Measurements from ENCODE around the gene VPS37D.
"Not testable (repeated sequence)": the region's sequence is repeated elsewhere in the genome, so short reads cannot be mapped to it uniquely, and the experiment has no call there.

The VPS37D gene

DNA sequence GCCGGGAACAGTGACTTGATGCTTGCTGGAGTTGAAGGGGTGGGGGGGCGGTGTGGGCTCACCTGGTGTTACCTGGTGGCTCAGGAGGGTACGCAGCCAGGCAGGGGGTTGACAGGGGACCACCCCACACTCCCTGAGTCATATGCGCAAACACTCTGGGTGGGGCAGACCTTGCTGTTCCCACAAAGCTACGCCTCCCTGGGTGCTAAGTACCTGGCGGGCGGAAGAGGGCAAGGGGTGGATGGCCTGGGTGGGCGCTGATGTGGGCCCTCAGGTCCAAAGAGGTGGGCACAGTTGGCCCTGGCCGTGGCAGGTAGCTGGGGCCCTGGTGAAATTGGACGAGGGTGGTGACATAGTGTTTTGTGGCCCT, 37.9 kb downstream of the VPS37D start:
- no peak for DNase-seq (ENCODE audit: extremely low read depth, low read depth)
- TF ChIP-seq, protein P1, sequence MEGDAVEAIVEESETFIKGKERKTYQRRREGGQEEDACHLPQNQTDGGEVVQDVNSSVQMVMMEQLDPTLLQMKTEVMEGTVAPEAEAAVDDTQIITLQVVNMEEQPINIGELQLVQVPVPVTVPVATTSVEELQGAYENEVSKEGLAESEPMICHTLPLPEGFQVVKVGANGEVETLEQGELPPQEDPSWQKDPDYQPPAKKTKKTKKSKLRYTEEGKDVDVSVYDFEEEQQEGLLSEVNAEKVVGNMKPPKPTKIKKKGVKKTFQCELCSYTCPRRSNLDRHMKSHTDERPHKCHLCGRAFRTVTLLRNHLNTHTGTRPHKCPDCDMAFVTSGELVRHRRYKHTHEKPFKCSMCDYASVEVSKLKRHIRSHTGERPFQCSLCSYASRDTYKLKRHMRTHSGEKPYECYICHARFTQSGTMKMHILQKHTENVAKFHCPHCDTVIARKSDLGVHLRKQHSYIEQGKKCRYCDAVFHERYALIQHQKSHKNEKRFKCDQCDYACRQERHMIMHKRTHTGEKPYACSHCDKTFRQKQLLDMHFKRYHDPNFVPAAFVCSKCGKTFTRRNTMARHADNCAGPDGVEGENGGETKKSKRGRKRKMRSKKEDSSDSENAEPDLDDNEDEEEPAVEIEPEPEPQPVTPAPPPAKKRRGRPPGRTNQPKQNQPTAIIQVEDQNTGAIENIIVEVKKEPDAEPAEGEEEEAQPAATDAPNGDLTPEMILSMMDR (IDR thresholded peaks at IDR 0.05; ENCODE audit: low read depth, low read length, missing control alignments), result no peak
- H3K4me3 ChIP-seq (replicated peaks; ENCODE audit: low read depth, low read length), result no peak overlapping the region

DNA sequence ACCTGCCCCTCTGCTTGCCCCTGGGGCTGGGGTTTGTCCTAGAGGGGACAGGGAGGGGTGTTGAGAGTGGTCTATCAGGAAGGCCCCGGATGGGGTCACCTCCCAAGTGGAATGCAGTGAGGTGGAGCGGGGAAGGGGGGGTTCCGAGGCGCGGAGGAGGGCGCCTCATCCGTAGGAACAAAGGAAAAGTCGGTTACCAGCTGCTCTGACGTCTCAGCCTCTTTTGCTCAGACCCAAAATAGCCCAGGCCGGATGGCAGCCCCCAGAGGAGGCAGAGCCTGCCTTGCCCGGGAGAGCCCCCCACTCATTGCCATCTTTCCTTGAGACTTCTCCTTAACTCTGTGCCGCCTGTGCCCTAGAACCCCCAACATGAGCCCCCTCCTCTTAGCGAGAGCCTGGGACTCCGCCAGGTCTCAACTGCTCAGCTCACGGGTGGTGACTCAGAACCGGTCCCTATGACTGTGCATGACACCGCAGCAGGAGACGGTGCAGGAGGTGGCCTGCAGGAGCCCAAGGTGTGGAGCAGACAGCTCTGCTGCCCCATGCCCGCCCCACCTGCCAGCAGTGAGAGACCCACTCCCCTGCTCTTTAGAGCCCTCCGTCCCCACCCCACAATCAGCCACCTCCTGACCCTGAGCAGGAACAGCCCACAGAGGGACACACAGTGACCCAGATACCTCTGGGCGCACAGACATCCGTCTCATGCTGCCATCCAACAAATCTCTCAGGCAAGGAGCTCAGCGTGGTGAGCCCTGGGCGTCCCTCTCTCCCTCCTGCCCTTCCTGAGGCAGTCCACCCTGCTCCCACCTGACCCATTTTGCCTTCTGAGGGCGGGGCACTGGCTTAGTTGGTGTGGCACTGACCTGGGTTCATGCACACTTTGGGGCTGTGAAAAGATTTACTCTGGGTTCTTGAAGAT, 38.8 kb downstream of the VPS37D start:
- TF ChIP-seq, protein P1 (IDR thresholded peaks at IDR 0.05; ENCODE audit: low read depth, low read length, missing control alignments), result no peak
- no peak for DNase-seq (ENCODE audit: extremely low read depth, low read depth)
- no peak overlapping the region for H3K4me3 ChIP-seq (replicated peaks; ENCODE audit: low read depth, low read length)

DNA sequence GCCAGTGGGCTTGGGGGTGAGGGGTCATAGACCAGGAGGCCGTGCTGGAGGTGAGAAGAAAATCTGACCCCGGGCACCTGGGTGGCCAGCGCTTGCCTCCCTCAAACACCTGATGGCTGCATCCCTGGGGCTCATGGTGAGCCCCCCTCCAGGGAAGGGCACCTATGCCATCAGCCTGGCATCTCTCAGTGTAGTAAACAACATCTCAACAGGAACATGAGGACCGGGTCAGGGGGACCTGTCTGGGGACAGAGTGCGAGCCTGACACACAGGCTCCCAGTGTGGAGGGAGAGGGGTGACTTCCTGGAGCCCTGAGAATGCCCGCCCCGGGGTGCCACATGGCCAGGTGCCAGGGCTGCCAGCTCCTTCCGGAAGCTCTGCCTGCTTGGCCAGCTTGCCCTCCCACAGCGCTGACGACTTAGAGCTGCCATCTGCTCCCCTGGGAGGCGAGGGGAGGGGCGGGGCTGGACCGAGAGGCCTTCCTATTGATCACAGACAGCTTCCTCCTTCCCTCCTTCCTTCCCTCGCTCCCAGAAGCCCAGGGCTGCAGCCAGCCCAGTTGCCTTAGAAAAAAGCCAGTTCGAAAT, 39.5 kb downstream of the VPS37D start:
- H3K4me3 ChIP-seq (replicated peaks; ENCODE audit: low read depth, low read length), result no peak overlapping the region
- TF ChIP-seq, protein P1 (IDR thresholded peaks at IDR 0.05; ENCODE audit: low read depth, low read length, missing control alignments), result no peak
- DNase-seq (ENCODE audit: extremely low read depth, low read depth), result no peak

DNA sequence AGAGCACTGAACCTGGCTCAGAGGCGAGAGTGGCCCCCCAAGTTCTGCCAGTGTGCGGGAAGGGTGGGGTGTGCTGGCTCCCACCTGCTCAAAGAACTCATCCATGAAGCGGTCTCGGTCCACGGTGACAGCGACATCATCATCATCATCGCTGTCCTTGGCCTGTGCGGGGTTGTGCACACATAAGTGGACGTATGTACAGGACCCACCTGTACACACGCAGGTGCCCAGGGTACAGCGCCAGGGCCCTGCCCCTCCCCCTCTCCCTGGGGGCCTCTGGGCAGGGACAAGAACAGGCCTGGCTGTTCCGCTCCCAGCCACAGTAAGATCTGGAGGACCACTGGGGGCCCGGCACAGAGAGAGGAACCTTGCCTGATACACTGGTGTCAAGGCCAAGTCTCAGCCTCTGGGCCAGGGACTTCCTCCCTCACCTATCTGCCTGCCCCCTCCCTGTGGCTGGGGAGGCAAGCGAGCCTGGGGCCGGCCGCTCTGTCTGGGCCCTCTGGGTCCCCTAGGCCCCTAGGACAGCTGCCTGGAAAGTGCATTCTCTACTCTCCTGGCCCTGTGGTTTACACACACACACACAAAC, 41.4 kb downstream of the VPS37D start:
- TF ChIP-seq, protein P1 (IDR thresholded peaks at IDR 0.05; ENCODE audit: low read depth, low read length, missing control alignments), result no peak
- DNase-seq (ENCODE audit: extremely low read depth, low read depth), result no peak
- no peak overlapping the region for H3K4me3 ChIP-seq (replicated peaks; ENCODE audit: low read depth, low read length)

DNA sequence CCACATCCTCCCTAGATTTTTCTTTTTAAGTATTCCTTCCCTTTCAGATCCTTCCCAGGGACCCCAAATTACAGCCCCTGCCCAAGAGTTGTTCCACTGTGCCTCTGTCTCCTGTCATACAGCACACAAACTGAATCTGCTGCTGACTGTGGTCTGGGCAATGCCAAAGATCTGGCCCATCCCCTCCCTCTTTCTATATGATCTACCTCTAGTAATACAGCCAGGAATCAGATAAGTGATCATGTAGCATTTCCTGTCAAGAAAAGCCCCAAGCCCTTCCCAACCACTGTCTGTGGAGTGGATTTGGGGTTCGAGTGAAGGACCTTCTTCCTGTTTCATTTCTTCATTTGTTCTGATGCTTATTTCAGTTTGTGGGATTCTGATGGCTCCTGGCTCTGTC, 45.1 kb downstream of the VPS37D start:
- TF ChIP-seq, protein P1 (IDR thresholded peaks at IDR 0.05; ENCODE audit: low read depth, low read length, missing control alignments), result no peak
- H3K4me3 ChIP-seq (replicated peaks; ENCODE audit: low read depth, low read length), result no peak overlapping the region
- no peak for DNase-seq (ENCODE audit: extremely low read depth, low read depth)

DNA sequence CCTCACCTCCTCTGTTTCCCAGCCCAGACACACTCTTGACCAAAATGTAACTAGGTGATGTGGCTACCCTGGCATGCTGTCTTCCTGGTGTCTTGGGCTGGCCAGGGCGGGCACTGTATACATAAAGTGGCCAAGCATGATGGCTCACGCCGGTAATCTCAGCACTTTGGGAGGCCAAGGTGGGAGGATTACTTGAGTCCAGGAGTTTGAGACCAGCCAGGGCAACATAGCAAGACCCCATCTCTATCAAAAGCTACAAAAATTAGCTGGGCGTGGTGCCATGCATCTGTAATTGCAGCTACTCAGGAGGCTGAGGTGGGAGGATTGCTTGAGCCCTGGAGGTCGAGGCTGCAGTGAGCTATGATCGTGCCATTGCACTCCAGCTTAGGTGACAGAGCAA, 45.7 kb downstream of the VPS37D start:
- DNase-seq (ENCODE audit: extremely low read depth, low read depth); H3K4me3 ChIP-seq (replicated peaks; ENCODE audit: low read depth, low read length): not testable (repeated sequence)

DNA sequence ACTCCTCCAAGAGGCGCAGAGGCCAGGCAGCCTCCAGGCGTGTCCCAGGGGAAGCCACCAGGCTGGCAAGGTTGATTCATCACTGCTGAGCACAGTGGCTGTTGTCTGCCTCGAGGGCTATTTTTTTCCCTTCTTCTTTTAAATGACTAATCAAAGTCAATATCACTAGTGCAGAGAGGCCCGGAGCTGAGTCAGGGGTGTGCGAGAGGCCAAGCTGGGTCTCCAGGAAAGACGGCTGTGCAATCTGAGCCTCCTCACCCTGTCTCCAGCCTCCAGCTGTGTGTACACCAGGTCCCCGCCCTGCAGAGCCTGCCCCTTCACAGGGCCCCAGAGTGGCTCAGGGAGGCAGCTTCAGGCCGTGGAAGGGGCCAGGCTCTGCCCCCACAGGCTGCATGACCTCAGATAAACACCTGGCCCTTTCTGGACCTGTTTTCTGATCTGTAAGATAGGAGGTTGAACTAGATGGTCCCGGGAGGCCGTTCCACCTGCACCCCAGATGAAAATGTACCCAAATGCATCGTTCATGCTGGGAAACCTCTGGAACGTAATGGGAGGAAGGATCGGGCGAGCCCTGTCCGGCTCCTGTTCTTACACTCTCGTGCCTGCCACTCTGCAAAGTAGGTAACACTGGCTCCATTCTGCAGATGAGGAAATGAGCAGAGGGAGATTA, 48.2 kb downstream of the VPS37D start:
- DNase-seq (ENCODE audit: extremely low read depth, low read depth), result peak; percentile 74
- H3K4me3 ChIP-seq (replicated peaks; ENCODE audit: low read depth, low read length), result no peak overlapping the region
- TF ChIP-seq, protein P1 (IDR thresholded peaks at IDR 0.05; ENCODE audit: low read depth, low read length, missing control alignments), result no peak
